Neural progenitor cell (in vitro differentiated cells): ENCODE results near the gene PRLH.

Experiments
- CTCF ChIP-seq: fragments of 200-600 bp; sonication (generic); IDR thresholded peaks from 2 replicates; pipeline ENCODE4 v1.5.1; 2017; ENCODE audit warnings: antibody characterized with exemption, mild to moderate bottlenecking
- EZH2phosphoT487 ChIP-seq: fragments of 200-600 bp; sonication (generic); IDR thresholded peaks from 2 replicates; pipeline ENCODE4 v1.6.1; 2017; ENCODE audit warnings: antibody characterized with exemption

- no peak for TF ChIP-seq EZH2phosphoT487
- no peak for TF ChIP-seq CTCF
These were observed 46.7 kb upstream of the PRLH start for GRCh38 chr2:237519506-237520245.
